KOPT-K1 (cell line): ENCODE data around the gene NCOR2.

Experiments used
- H3K27ac ChIP-seq: fragments of 200-600 bp; sonication (generic); 2 replicates; pipeline ENCODE4 v1.5.1; 2016; ENCODE audit warnings: antibody characterized with exemption, mild to moderate bottlenecking, low read depth, low read length; ENCODE audit not compliant: poor library complexity, severe bottlenecking
- H3K36me3 ChIP-seq: fragments of 200-600 bp; sonication (generic); 2 replicates; pipeline ENCODE4 v1.5.1; 2017; ENCODE audit warnings: antibody characterized with exemption, mild to moderate bottlenecking, low read length, moderate library complexity; ENCODE audit not compliant: insufficient read depth
- H3K9me3 ChIP-seq: fragments of 200-600 bp; sonication (generic); 2 replicates; pipeline ENCODE4 v1.5.1; 2017; ENCODE audit warnings: antibody characterized with exemption, low read length, mild to moderate bottlenecking; ENCODE audit not compliant: insufficient read depth, poor library complexity, severe bottlenecking

Gene NCOR2

DNA sequence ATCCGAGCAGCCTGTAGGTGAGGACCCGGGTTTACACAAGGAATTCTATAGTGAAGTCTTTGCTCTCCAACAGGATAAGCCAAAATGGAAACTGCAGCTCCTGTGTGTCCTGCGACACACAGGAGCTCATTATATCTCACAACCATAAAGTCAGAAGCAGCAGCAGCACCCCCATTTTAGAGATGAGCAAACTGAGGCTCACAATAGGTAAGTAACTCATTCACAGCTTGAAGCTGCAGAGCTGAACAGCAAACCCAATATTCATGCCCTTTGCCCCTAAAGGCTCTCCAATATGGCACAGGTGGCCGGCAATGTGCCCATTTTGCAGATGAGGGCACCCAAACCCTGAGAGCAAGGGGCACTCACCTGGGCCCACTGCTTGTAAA, 4.6 kb downstream of the NCOR2 start:
- no peak overlapping the region for H3K27ac ChIP-seq
- H3K36me3 ChIP-seq = peaks cover 12% of the 10 kb centered on the region; the same call in 1 of the 2 replicates
- no peaks in the 10 kb centered on the region for H3K9me3 ChIP-seq

DNA sequence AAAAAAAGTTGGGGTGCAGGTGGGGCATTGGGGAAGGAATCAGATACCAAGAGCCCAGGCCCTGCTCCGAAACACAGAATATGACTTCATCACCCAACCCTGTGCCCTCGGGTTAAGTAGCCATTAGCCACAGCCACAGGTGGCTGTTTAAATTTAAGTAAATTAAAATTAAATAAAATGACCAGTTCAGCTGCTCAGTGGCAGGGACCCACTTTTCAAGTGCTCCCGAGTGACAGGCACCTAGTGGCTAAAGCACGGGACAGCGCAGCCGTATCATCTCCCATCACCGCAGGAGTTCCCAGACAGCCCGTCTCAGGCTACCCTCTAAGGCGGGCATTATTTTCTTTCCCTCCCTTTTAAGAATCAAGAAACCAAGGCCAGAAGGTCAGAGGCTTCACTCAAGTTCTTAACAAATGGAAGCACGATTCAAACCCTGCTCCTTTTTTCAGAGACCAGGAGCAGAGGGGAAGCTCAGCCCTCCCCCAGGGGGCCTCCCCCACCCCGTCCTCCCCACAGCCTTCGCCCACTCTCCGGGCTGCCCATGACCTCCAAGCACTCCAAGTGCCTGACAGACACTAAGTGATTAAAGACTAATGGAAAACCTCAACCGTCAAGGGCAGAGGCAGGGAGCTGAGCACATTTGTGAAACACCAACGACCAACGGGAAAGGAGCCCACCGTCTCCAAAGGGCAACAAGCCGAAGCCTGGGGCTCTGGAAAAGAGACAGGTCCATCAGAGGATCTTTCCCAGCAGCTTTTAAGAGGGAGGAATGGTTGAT, 5.2 kb downstream of the NCOR2 start:
- Histone ChIP-seq H3K9me3 (no peaks in the 10 kb centered on the region), H3K27ac (no peak overlapping the region), H3K36me3 (peaks cover 12% of the 10 kb centered on the region; the same call in 1 of the 2 replicates)

DNA sequence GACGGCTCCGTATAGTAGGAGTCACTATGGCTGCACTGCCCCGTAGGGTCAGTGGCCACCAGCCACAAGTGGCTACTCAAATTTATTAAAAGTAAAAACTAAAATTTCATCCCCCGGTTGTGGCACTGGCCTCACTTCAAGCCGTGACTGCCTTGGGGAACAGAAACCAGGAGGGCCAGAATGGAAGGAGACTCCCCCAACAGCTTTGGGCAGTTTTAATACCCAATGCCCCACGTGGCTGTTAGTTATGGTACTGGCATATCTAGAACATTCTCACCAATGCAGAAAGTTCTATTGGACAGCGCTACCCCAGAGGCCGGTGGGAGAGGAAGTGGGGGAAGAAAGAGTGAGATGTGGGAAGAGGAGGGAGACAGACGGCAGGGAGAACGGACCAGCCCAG, 6.2 kb downstream of the NCOR2 start:
- H3K9me3 ChIP-seq = no peaks in the 10 kb centered on the region
- peaks cover 12% of the 10 kb centered on the region; the same call in 1 of the 2 replicates for H3K36me3 ChIP-seq
- no peak overlapping the region for H3K27ac ChIP-seq

DNA sequence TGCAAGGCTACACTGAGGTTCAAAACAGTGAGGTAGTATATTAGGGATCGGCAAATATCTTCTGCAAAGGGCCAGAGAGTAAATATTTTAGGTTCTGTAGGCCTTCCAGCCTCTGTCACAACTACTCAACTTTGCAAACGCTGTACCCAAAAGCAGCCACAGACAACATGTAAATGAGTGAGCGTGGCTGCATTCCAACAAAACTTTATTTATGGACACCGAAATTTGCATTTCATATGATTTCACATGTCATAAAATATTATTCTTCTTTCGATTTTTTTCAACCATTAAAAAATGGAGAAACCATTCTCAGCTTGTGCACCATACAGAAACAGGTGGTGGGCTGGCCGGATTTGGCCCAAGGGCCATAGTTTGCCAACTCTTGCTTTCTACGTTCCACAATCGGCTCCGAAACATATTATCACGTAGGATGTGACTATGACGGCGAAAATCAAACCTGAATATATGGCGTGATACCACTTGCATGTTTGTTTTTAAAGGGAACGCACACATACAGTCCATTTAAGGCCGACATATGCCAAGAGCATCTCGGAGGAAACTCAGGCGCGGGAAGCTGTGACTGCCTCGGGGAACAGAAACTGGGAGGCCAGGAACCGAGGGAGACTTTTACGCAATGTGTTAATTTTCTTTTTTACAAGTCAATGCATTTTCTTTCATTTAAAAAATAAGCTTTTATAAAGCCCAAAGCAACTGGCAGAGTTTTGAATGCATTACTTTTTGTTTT, 7.1 kb downstream of the NCOR2 start:
- Histone ChIP-seq H3K36me3 (peaks cover 12% of the 10 kb centered on the region; the same call in 1 of the 2 replicates), H3K27ac (no peak overlapping the region)

DNA sequence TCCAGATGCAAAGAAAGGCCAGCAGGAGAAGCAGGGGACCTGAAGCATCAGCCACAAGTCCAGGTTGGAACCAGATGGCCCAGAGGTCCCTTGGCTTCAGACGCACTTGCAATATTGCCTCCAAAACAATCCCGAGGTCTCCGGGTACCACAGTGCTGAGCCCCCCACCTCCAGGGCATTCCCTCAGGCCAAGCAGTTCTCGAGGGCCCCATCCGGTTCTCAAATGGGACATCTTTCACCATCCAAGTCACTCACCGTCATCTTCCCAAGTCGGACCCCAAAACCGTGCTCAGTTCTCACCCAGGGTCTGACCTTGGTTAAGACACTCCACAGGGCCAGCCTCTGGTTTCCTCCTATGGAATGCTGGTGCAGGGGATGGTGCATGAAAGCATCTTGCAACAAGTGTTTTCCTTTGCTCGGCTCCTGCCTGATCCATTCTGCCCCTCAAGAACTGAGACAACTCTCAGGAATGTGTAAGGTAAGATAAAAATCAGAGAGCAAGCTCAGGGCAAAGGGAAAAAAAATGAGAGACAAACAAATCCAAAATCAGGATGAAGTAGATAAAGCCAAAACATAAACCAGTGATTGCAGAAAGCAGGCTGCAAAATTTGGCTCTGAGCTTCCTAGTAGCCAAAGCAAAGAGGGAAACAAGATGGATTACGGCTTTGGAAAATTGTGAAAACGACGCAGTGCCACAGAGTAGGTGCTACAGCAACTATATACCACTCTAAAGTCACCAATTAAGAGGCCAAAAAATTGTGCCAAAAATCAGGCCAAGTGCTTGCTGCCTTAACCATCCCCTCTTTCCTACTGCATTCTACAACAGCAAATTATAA, 8.0 kb downstream of the NCOR2 start:
- no peaks in the 10 kb centered on the region for H3K9me3 ChIP-seq
- no peak overlapping the region for H3K27ac ChIP-seq

More for the DNA sequence above, 7.1 kb downstream of the NCOR2 start:
- H3K9me3 ChIP-seq = no peaks in the 10 kb centered on the region

DNA sequence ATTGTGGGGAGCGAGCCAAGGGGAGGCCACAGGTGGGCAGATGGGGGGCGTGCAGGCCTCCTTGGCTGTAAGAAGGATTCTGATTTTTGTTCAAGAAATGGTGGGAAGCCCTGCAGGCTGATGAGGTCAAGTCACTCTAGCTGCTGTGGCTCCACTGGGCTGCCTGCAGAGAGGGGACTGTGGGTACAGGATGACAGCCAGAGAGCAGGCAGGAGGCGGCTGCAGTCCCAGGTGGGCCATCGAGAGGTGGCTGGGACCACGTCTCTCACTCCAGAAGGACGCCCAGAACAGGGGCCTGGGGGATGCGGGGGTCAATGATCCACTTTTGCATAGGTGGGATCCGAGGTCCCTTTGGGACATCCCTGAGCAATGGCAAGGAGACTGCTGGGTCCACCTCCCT, 9.1 kb downstream of the NCOR2 start:
- Histone ChIP-seq H3K9me3 (no peaks in the 10 kb centered on the region), H3K36me3 (peaks cover 9% of the 10 kb centered on the region; the same call in 1 of the 2 replicates), H3K27ac (no peak overlapping the region)

More for the DNA sequence above, 8.0 kb downstream of the NCOR2 start:
- H3K36me3 ChIP-seq = peaks cover 12% of the 10 kb centered on the region; the same call in 1 of the 2 replicates

- Histone ChIP-seq H3K9me3 (no peaks in the 10 kb centered on the region), H3K36me3 (peaks cover 8% of the 10 kb centered on the region; the same call in 1 of the 2 replicates), H3K27ac (no peak overlapping the region)
These were observed 9.7 kb downstream of the NCOR2 start for GRCh38 chr12:124557518-124558223.

- H3K27ac ChIP-seq = no peak overlapping the region
- H3K36me3 ChIP-seq = peaks cover 8% of the 10 kb centered on the region; the same call in 1 of the 2 replicates
- H3K9me3 ChIP-seq = no peaks in the 10 kb centered on the region
These were observed 10.4 kb downstream of the NCOR2 start for GRCh38 chr12:124556896-124557501.

DNA sequence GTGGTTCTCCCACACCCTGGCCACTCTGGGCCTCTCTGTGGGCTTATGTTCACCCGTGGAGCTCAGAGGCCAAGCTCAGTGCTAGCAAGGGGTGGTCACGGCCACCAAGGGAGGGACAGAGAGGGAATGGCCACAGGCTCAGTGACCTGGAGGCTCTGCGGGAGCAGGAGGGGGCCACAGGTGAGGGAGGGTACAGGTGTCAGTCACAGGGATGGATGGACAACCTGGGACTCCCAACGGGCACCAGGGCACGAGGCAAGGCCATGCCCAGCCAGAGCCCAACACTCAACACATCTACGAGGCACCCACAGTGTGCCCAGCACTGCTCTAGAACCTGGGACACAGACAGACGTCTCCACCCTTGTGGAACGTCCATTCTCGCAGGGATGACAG, 11.3 kb downstream of the NCOR2 start:
- no peak overlapping the region for H3K27ac ChIP-seq
- peaks cover 8% of the 10 kb centered on the region; the same call in 1 of the 2 replicates for H3K36me3 ChIP-seq
- no peaks in the 10 kb centered on the region for H3K9me3 ChIP-seq

DNA sequence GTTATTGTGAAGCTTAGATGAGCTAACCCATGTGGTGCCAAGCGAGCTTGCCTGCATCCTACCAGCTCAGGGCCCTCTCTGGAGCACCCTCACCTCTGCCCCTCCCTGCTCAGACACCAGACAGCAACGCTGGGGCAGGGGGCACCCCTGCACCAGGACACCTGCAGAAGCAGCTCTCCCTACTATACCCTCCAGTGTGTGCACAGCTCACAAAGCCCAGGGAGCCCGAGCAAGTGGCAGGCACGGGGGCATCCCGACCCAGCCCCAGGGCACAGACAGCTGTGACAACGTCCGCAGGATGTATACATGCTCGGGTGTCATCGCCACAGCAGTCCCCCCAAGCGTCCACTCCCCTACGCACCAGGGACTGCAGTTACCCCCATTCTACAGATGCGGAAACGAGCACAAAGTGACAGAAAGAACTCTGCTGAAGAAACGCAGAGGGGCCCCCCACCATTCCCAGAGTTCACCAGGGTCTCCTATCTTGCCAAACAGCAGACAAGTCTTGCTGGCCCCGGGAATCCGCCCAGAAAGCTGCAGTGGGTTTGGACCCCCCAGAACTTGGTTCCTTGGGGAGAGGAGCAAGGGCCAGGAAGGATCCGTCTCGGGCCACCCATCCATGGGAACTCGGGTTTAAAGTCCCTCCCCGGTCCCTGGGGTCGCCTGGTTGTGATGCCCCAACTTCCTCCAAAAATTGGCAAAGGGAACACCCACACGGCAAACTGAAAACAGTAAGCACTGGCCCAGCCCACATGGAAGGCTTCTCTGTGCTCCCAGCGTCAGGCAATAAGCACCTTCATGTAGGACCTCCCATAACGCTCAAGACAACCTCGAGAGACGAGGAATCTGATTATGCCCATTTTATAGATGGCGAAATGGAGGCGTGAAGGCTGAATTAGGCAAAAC, 12.0 kb downstream of the NCOR2 start:
- H3K27ac ChIP-seq = peak overlapping the region; percentile 18
- H3K9me3 ChIP-seq = no peaks in the 10 kb centered on the region
- peaks cover 8% of the 10 kb centered on the region; the same call in 1 of the 2 replicates for H3K36me3 ChIP-seq

DNA sequence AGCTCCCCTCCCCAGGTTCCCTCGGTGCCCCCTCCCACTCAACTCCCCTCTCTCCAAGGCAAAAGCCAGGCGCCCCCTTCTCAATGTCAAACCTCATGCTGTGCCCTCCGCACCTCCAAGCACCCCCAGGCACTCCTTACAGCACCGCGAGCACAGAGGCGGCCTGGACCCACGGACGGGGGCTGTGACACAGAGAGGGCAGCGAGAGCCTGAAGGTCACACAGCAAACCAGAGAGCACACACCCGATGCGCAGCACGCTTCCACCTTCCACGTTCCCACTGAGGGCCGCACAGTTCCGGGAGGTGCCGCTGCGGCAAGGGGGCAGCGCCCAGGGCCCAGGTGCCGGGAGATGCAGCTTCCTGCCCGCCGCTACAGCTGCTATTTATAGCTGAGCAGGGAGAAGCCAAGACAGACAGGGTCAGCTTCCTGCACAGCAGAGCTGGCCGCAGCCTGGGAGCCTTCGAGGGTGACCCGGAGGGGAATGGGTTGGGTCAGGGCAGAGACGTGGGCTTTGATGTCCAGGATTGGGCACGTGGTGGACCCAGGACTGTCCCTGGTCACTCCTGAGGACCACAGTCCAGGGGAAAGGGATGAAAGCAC, 12.9 kb downstream of the NCOR2 start:
- Histone ChIP-seq H3K9me3 (no peaks in the 10 kb centered on the region), H3K27ac (peak overlapping the region; percentile 18), H3K36me3 (peaks cover 8% of the 10 kb centered on the region; the same call in 1 of the 2 replicates)

- Histone ChIP-seq H3K9me3 (no peaks in the 10 kb centered on the region), H3K36me3 (peaks cover 2% of the 10 kb centered on the region; the same call in 1 of the 2 replicates), H3K27ac (peak overlapping the region; percentile 18)
These were observed 13.5 kb downstream of the NCOR2 start for GRCh38 chr12:124553862-124554428.
